Brain microvascular endothelial cell (primary cell): ENCODE results near the gene ERCC2.

ENCODE experiments used
- DNase-seq: peaks from one replicate; pipeline ENCODE4 v3.0.0-alpha.2; 2020
- H3K27ac ChIP-seq: fragments of 250-450 bp; sonication (Bioruptor Pico); 2 replicates; pipeline ENCODE4 v1.5.1; 2020; ENCODE audit warnings: mild to moderate bottlenecking, moderate library complexity
- H3K27me3 ChIP-seq: fragments of 250-450 bp; sonication (Bioruptor Pico); replicated peaks from 2 replicates; pipeline ENCODE4 v1.5.1; 2020; ENCODE audit warnings: mild to moderate bottlenecking
- H3K36me3 ChIP-seq: fragments of 250-450 bp; sonication (Bioruptor Pico); replicated peaks from 2 replicates; pipeline ENCODE4 v1.5.1; 2020; ENCODE audit warnings: mild to moderate bottlenecking
- H3K4me3 ChIP-seq: 2 replicates; pipeline ENCODE4 v1.5.1; 2011; ENCODE audit warnings: low read depth, mild to moderate bottlenecking, control low read depth, low read length, moderate library complexity
- CTCF ChIP-seq: IDR thresholded peaks from 2 replicates; pipeline ENCODE4 v1.5.1; 2011; ENCODE audit warnings: low read depth, mild to moderate bottlenecking, moderate library complexity, low read length, control low read depth, inconsistent platforms; ENCODE audit errors: missing control alignments
- in situ Hi-C: cut with HindIII; loops from 2 replicates; pipeline ENCODE4 v1.10.0; 2017; ENCODE audit warnings: low sequenced_read_pairs, low pct_ligation_motif_present

The ERCC2 gene

GRCh38 chr19:45305421-45305820 lies 65.0 kb downstream of the ERCC2 start:
- H3K27ac ChIP-seq, result no peak overlapping the region
- peak; percentile 48 for DNase-seq
- peaks cover 5% of the 10 kb centered on the region for H3K36me3 ChIP-seq
- no peaks in the 10 kb centered on the region for H3K27me3 ChIP-seq
- in situ Hi-C loops, result no loop called here
- TF ChIP-seq CTCF, result no peak
- H3K4me3 ChIP-seq, result no peak overlapping the region

- Histone ChIP-seq H3K4me3 (no peak overlapping the region), H3K36me3 (peaks cover 5% of the 10 kb centered on the region), H3K27me3 (no peaks in the 10 kb centered on the region), H3K27ac (no peak overlapping the region)
- no peak for DNase-seq
- in situ Hi-C loops, result no loop called here
- TF ChIP-seq CTCF, result no peak
Measured at GRCh38 chr19:45305007-45305406, 65.4 kb downstream of the ERCC2 start.

GRCh38 chr19:45304141-45304926 lies 66.0 kb downstream of the ERCC2 start:
- Histone ChIP-seq H3K27ac (no peak overlapping the region), H3K4me3 (no peak overlapping the region), H3K36me3 (peaks cover 5% of the 10 kb centered on the region), H3K27me3 (no peaks in the 10 kb centered on the region)
- in situ Hi-C loops, result no loop called here
- TF ChIP-seq CTCF, result no peak
- DNase-seq, result no peak

- Histone ChIP-seq H3K27me3 (no peaks in the 10 kb centered on the region), H3K4me3 (no peak overlapping the region), H3K36me3 (peaks cover 5% of the 10 kb centered on the region), H3K27ac (no peak overlapping the region)
- DNase-seq, result no peak
- in situ Hi-C loops, result no loop called here
- TF ChIP-seq CTCF, result no peak
Measured at GRCh38 chr19:45303269-45304060, 66.9 kb downstream of the ERCC2 start.

- Histone ChIP-seq H3K4me3 (no peak overlapping the region), H3K36me3 (peaks cover 5% of the 10 kb centered on the region), H3K27ac (no peak overlapping the region), H3K27me3 (no peaks in the 10 kb centered on the region)
- in situ Hi-C loops, result no loop called here
- no peak for DNase-seq
- no peak for TF ChIP-seq CTCF
Measured at GRCh38 chr19:45302416-45302815, 68.0 kb downstream of the ERCC2 start.
